Upper lobe of left lung (tissue), 6 donors: ENCODE measurements around the gene PRKAR2B. TPM values are rescaled to one million over a fixed set of nuclear protein-coding genes. Genes with fewer than 3 reads are reported as not detected.

Experiments
- ATAC-seq, 2 donors: fragments of 200-7000 bp; cut with Tn5 transposase; one replicate each; pipeline ENCODE4 v1.9.1; 2022; ENCODE audit warnings: mild to moderate bottlenecking in 2 of 2, moderate library complexity in 2 of 2; ENCODE audit not compliant: low FRiP score in 2 of 2
- DNase-seq, 2 donors: peaks; one replicate each; pipeline ENCODE4 v3.0.0-alpha.2; 2019 to 2020
- H3K27ac ChIP-seq, 4 donors: fragments of 200-600 bp; sonication (generic); one replicate each; pipeline ENCODE4 v1.5.1; 2016 to 2019
- H3K27me3 ChIP-seq, 4 donors: fragments of 200-600 bp; sonication (generic); one replicate each; pipeline ENCODE4 v1.5.1; 2017 to 2019
- H3K36me3 ChIP-seq, 4 donors: fragments of 200-600 bp; sonication (generic); one replicate each; pipeline ENCODE4 v1.5.1; 2016 to 2019
- H3K4me1 ChIP-seq, 4 donors: fragments of 200-600 bp; sonication (generic); one replicate each; pipeline ENCODE4 v1.5.1; 2018 to 2019
- H3K4me3 ChIP-seq, 4 donors: fragments of 200-600 bp; sonication (generic); one replicate each; pipeline ENCODE4 v1.5.1; 2017 to 2019; ENCODE audit warnings: mild to moderate bottlenecking in 2 of 4, moderate library complexity in 1 of 4
- H3K9me3 ChIP-seq, 4 donors: fragments of 200-600 bp; sonication (generic); one replicate each; pipeline ENCODE4 v1.5.1; 2018 to 2019
- EP300 ChIP-seq, 4 donors: sonication (generic); formaldehyde crosslinking; IDR thresholded peaks; one replicate each; pipeline ENCODE4 v1.5.1; 2017; ENCODE audit warnings: antibody characterized with exemption in 4 of 4, control low read depth in 2 of 4
- POLR2A ChIP-seq, 4 donors: fragments of 450-650 bp; IDR thresholded peaks; one replicate each; pipeline ENCODE4 v1.5.1; 2016 to 2017; ENCODE audit warnings: antibody characterized with exemption in 4 of 4, mild to moderate bottlenecking in 2 of 4
- POLR2AphosphoS5 ChIP-seq, 2 donors: sonication (generic); formaldehyde crosslinking; IDR thresholded peaks; one replicate each; pipeline ENCODE4 v1.5.1; 2017; ENCODE audit warnings: antibody characterized with exemption in 2 of 2
- WGBS, 2 donors: methylation state at CpG; one replicate each; pipeline ENCODE4 v1.1.5; 2017 to 2018; 5-methylcytosine and 5-hydroxymethylcytosine counted together
- total RNA-seq, 6 donors: library from RNA; depleted of rRNA in 4 of 6; stranded (reverse); fragments of >200 nt in 4 of 6; gene quantifications; one replicate each; pipeline versions ENCODE4 v1.1.0 to v1.2.1, GENCODE V29; 2016 to 2021
- TF ChIP-seq, protein P1 (sequence below), 6 experiments: fragments of 450-650 bp in 4 of 6; fragments of 200-600 bp in 2 of 6; sonication (generic) in 2 of 6; IDR thresholded peaks; one replicate each; pipeline ENCODE4 v1.5.1; 2016 to 2019; ENCODE audit warnings: antibody characterized with exemption in 6 of 6
- donor health status: DM: no; HTN: no; CAD: no; lungs with moderate emphysema.
- donor health status: DM: no; HTN: yes; CAD: no; lungs with severe emphysema.

PRKAR2B gene
- total RNA-seq, 6 donors from 2014 or later: 6.5 to 24.1 (median 9.8) TPM

DNA sequence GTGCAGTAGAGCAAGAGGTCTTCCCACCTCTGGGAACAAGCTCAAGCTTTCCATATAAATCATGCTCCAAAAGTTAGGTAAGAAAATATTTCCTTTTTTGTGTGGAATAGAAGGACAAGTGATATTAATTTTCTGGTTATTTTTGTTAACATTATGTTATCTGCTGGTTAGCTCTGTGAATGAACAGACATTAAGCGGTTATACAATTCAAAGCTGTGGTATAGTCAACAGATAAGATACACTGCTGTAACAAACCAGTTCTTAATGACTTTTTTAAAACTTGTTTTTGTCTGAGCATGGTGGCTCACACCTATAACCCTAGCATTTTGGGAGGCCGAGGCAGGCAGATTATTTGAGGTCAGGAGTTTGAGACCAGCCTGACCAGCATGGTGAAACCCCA, 43.0 kb upstream of the PRKAR2B start:
- H3K4me1 ChIP-seq: no peaks in the 10 kb centered on the region
- WGBS, 2 donors: 94 to 98% methylated on average over 2 of the region's 2 CpGs
- H3K27ac ChIP-seq: no peak overlapping the region
- DNase-seq (no peak), ATAC-seq (no peak)
- no peaks in the 10 kb centered on the region for H3K9me3 ChIP-seq
- no peak overlapping the region for H3K4me3 ChIP-seq
- TF ChIP-seq POLR2AphosphoS5 (IDR thresholded peaks at IDR 0.05): no peak
- TF ChIP-seq POLR2A (IDR thresholded peaks at IDR 0.05): no peak
- TF ChIP-seq, protein P1, sequence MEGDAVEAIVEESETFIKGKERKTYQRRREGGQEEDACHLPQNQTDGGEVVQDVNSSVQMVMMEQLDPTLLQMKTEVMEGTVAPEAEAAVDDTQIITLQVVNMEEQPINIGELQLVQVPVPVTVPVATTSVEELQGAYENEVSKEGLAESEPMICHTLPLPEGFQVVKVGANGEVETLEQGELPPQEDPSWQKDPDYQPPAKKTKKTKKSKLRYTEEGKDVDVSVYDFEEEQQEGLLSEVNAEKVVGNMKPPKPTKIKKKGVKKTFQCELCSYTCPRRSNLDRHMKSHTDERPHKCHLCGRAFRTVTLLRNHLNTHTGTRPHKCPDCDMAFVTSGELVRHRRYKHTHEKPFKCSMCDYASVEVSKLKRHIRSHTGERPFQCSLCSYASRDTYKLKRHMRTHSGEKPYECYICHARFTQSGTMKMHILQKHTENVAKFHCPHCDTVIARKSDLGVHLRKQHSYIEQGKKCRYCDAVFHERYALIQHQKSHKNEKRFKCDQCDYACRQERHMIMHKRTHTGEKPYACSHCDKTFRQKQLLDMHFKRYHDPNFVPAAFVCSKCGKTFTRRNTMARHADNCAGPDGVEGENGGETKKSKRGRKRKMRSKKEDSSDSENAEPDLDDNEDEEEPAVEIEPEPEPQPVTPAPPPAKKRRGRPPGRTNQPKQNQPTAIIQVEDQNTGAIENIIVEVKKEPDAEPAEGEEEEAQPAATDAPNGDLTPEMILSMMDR (IDR thresholded peaks at IDR 0.05): no peak
- no peak for TF ChIP-seq EP300 (IDR thresholded peaks at IDR 0.05)
- no peaks in the 10 kb centered on the region for H3K36me3 ChIP-seq
- no peaks in the 10 kb centered on the region for H3K27me3 ChIP-seq

GRCh38 chr7:107002126-107002525, 42.4 kb upstream of the PRKAR2B start:
- ATAC-seq (no peak), DNase-seq (no peak)
- 88 to 89% methylated on average over 4 of the region's 4 CpGs for WGBS, 2 donors
- Histone ChIP-seq H3K27ac (no peak overlapping the region), H3K36me3 (no peaks in the 10 kb centered on the region), H3K27me3 (no peaks in the 10 kb centered on the region), H3K9me3 (no peaks in the 10 kb centered on the region), H3K4me3 (no peak overlapping the region), H3K4me1 (no peaks in the 10 kb centered on the region)
- TF ChIP-seq, protein P1 (IDR thresholded peaks at IDR 0.05): no peak
- TF ChIP-seq POLR2AphosphoS5 (IDR thresholded peaks at IDR 0.05): no peak
- no peak for TF ChIP-seq POLR2A (IDR thresholded peaks at IDR 0.05)

- WGBS, 2 donors: 71 to 73% methylated on average over 3 of the region's 3 CpGs
- Histone ChIP-seq H3K4me1 (no peaks in the 10 kb centered on the region), H3K27me3 (no peaks in the 10 kb centered on the region), H3K9me3 (no peaks in the 10 kb centered on the region), H3K36me3 (no peaks in the 10 kb centered on the region), H3K4me3 (no peak overlapping the region), H3K27ac (no peak overlapping the region)
- ATAC-seq (no peak), DNase-seq (no peak)
- TF ChIP-seq, protein P1 (IDR thresholded peaks at IDR 0.05): no peak
- TF ChIP-seq POLR2AphosphoS5 (IDR thresholded peaks at IDR 0.05): no peak
- TF ChIP-seq POLR2A (IDR thresholded peaks at IDR 0.05): no peak
- no peak for TF ChIP-seq EP300 (IDR thresholded peaks at IDR 0.05)
Observed at GRCh38 chr7:107002529-107002998, 41.9 kb upstream of the PRKAR2B start.

DNA sequence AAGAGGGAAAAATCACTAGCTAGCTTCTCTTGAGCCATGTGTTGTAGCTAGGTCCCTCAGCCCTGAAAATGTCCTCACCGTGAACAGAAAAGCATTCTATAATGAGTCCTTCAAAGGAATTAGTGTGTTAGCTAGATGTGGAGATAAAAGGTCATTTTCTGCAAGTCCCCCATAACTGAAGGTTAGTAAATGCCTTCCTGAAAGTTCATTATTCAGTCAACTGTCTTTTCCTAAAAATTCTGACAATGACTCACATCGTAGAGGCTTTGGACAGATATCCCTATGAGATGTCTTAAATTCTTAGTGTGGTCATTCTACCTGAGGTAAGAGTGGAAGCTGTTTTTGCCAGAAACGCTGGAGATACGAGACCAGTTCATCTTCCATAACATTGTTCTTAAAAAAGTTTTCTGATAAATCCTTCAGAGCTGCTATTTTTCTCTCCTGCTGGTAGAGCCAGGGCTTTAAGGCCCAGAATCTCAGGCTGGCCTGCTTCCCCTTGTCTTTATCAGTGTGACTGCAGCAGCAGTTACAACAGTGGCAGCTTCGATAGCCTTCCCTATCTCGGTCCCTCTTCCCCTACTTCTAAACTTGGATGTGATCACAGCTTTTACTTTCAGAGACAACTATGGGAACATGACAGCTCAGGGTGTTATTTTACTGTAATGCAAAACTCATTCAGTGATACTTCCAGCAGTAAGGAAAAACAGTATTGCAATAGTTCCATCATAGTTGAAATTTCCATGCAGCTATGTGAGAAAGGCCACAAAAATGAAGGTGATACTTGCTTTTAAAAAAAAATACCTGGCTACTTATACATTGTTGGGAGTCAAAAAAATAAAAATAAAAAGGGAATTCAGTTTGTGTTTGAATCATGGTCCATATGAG, 37.3 kb upstream of the PRKAR2B start:
- WGBS, 2 donors: 70 to 81% methylated on average over 6 of the region's 6 CpGs

More for the DNA sequence above, 37.3 kb upstream of the PRKAR2B start:
- no peak for DNase-seq
- H3K9me3 ChIP-seq: no peaks in the 10 kb centered on the region
- no peak overlapping the region for H3K4me3 ChIP-seq
- no peak overlapping the region for H3K27ac ChIP-seq
- ATAC-seq: no peak
- H3K27me3 ChIP-seq: no peaks in the 10 kb centered on the region
- no peaks in the 10 kb centered on the region for H3K36me3 ChIP-seq
- TF ChIP-seq, protein P1 (IDR thresholded peaks at IDR 0.05): no peak
- TF ChIP-seq POLR2AphosphoS5 (IDR thresholded peaks at IDR 0.05): no peak
- no peak for TF ChIP-seq EP300 (IDR thresholded peaks at IDR 0.05)
- TF ChIP-seq POLR2A (IDR thresholded peaks at IDR 0.05): no peak
- no peaks in the 10 kb centered on the region for H3K4me1 ChIP-seq
